Ammon's horn (tissue), 1 donor: ENCODE measurements around the gene LEFTY1.
A peak's percentile ranks its signal among the peaks of the same experiment; 100 is the strongest.

Source experiments
- DNase-seq: peaks from one replicate; pipeline ENCODE4 v3.0.0-alpha.2; 2016; ENCODE audit warnings: low spot score

Gene LEFTY1

GRCh38 chr1:225915538-225915991 is 26.6 kb upstream of the LEFTY1 start:
- DNase-seq = peak; percentile 69

- DNase-seq = peak; percentile 29
Measured at GRCh38 chr1:225914947-225915346, 26.0 kb upstream of the LEFTY1 start.

GRCh38 chr1:225914391-225914790 is 25.4 kb upstream of the LEFTY1 start:
- no peak for DNase-seq

- no peak for DNase-seq
Measured at GRCh38 chr1:225911191-225912130, 22.5 kb upstream of the LEFTY1 start.

- no peak for DNase-seq
Measured at GRCh38 chr1:225909477-225909876, 20.5 kb upstream of the LEFTY1 start.

GRCh38 chr1:225908773-225909172 is 19.8 kb upstream of the LEFTY1 start:
- DNase-seq = no peak

- no peak for DNase-seq
Measured at GRCh38 chr1:225908013-225908640, 19.2 kb upstream of the LEFTY1 start.

GRCh38 chr1:225907341-225907740 is 18.4 kb upstream of the LEFTY1 start:
- DNase-seq = no peak

- no peak for DNase-seq
Measured at GRCh38 chr1:225906467-225906866, 17.5 kb upstream of the LEFTY1 start.

- DNase-seq = no peak
Measured at GRCh38 chr1:225903623-225904022, 14.7 kb upstream of the LEFTY1 start.

- DNase-seq = no peak
Measured at GRCh38 chr1:225899044-225899925, 10.3 kb upstream of the LEFTY1 start.

- no peak for DNase-seq
Measured at GRCh38 chr1:225897595-225898514, 8.9 kb upstream of the LEFTY1 start.

- no peak for DNase-seq
Measured at GRCh38 chr1:225896937-225897549, 8.1 kb upstream of the LEFTY1 start.

GRCh38 chr1:225896494-225896893 is 7.5 kb upstream of the LEFTY1 start:
- DNase-seq = no peak

- no peak for DNase-seq
Measured at GRCh38 chr1:225892307-225892706, 3.4 kb upstream of the LEFTY1 start.

GRCh38 chr1:225891229-225891972 is 2.5 kb upstream of the LEFTY1 start:
- DNase-seq = no peak

- DNase-seq = no peak
Measured at GRCh38 chr1:225890346-225891228, 1.6 kb upstream of the LEFTY1 start.

GRCh38 chr1:225889743-225890142 is 797 bp upstream of the LEFTY1 start:
- DNase-seq = no peak
